ENCODE data around the gene MAL.

Gene MAL

DNA sequence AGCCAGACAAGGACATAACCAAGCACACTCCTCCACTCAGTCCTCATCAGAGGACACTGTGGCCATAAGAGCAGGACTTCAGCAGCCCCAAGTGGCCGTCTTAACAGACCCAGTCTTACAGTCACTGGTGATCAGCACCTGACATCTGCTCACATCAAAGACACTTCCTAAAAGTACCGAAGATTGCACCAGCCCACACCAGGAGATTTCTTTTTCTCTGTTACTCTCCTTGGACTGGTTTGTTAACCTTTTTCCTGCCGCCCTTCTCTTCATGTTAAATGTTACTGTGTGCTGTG lies 52.0 kb downstream of the MAL start:
- Histone ChIP-seq H3K27ac (replicated peaks) (no peak overlapping the region), H3K27me3 (ENCODE audit: insufficient read depth, poor library complexity, severe bottlenecking) (peaks cover 6% of the 10 kb centered on the region), H3K4me3 (replicated peaks; ENCODE audit: insufficient read depth, low read length) (no peak overlapping the region)
- DNase-seq (ENCODE audit: low read depth in 1 of 2, low spot score in 1 of 2), result peak in 1 of 2 experiments; percentile 16
- TF ChIP-seq, protein P1, sequence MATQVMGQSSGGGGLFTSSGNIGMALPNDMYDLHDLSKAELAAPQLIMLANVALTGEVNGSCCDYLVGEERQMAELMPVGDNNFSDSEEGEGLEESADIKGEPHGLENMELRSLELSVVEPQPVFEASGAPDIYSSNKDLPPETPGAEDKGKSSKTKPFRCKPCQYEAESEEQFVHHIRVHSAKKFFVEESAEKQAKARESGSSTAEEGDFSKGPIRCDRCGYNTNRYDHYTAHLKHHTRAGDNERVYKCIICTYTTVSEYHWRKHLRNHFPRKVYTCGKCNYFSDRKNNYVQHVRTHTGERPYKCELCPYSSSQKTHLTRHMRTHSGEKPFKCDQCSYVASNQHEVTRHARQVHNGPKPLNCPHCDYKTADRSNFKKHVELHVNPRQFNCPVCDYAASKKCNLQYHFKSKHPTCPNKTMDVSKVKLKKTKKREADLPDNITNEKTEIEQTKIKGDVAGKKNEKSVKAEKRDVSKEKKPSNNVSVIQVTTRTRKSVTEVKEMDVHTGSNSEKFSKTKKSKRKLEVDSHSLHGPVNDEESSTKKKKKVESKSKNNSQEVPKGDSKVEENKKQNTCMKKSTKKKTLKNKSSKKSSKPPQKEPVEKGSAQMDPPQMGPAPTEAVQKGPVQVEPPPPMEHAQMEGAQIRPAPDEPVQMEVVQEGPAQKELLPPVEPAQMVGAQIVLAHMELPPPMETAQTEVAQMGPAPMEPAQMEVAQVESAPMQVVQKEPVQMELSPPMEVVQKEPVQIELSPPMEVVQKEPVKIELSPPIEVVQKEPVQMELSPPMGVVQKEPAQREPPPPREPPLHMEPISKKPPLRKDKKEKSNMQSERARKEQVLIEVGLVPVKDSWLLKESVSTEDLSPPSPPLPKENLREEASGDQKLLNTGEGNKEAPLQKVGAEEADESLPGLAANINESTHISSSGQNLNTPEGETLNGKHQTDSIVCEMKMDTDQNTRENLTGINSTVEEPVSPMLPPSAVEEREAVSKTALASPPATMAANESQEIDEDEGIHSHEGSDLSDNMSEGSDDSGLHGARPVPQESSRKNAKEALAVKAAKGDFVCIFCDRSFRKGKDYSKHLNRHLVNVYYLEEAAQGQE (IDR thresholded peaks at IDR 0.05; ENCODE audit: insufficient replicate concordance, low read depth), result no peak
- TF ChIP-seq, protein P2, sequence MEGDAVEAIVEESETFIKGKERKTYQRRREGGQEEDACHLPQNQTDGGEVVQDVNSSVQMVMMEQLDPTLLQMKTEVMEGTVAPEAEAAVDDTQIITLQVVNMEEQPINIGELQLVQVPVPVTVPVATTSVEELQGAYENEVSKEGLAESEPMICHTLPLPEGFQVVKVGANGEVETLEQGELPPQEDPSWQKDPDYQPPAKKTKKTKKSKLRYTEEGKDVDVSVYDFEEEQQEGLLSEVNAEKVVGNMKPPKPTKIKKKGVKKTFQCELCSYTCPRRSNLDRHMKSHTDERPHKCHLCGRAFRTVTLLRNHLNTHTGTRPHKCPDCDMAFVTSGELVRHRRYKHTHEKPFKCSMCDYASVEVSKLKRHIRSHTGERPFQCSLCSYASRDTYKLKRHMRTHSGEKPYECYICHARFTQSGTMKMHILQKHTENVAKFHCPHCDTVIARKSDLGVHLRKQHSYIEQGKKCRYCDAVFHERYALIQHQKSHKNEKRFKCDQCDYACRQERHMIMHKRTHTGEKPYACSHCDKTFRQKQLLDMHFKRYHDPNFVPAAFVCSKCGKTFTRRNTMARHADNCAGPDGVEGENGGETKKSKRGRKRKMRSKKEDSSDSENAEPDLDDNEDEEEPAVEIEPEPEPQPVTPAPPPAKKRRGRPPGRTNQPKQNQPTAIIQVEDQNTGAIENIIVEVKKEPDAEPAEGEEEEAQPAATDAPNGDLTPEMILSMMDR (IDR thresholded peaks at IDR 0.05; ENCODE audit: insufficient read depth, low read length), result no peak
- TF ChIP-seq GABPA (IDR thresholded peaks at IDR 0.05; ENCODE audit: low read depth) (no peak), SPI1 (IDR thresholded peaks at IDR 0.05; ENCODE audit: borderline replicate concordance, low read depth) (no peak), POLR2AphosphoS5 (IDR thresholded peaks at IDR 0.05; ENCODE audit: low read depth) (no peak)

DNA sequence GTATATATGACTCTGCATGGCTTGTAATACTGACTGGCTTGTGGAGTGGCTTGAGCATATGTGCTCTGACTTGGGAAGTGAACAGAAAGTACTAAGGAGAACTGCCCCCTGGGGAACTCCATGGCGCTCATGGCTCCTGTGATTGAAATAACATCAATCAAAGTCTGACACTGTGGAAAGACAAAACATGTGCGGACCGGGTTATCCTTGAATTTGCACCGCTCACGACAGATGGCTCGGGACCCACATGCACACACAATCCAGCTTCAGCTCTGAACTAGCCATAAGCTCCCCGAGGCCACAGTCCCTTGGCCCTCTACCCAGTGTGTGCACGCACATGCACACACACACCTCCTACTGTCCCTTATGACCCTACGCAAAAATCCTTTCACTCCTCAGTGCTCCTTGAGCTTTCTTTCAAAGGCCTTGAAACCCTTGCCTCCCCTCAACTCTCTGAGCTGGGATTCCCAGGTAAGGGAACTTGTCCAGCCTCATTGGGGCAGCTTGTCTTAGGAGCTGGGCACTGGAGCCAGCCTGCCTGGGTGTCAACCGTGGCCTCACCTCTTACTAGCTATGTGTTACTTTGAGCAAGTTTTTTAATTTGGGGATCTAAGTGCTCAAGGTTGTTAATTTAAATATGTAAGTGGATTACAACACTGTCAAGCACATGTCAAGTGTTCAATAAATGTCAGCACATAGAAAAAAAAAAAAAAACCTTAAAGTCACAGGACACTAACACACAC lies 52.5 kb downstream of the MAL start:
- Histone ChIP-seq H3K27ac (replicated peaks) (no peak overlapping the region), H3K27me3 (ENCODE audit: insufficient read depth, poor library complexity, severe bottlenecking) (peaks cover 6% of the 10 kb centered on the region), H3K4me3 (replicated peaks; ENCODE audit: insufficient read depth, low read length) (no peak overlapping the region)
- TF ChIP-seq, protein P1 (IDR thresholded peaks at IDR 0.05; ENCODE audit: insufficient replicate concordance, low read depth), result no peak
- TF ChIP-seq GABPA (IDR thresholded peaks at IDR 0.05; ENCODE audit: low read depth), result no peak
- no peak for TF ChIP-seq POLR2AphosphoS5 (IDR thresholded peaks at IDR 0.05; ENCODE audit: low read depth)
- TF ChIP-seq, protein P2 (IDR thresholded peaks at IDR 0.05; ENCODE audit: insufficient read depth, low read length), result no peak
- no peak for TF ChIP-seq SPI1 (IDR thresholded peaks at IDR 0.05; ENCODE audit: borderline replicate concordance, low read depth)
- DNase-seq (ENCODE audit: low read depth in 1 of 2, low spot score in 1 of 2), result no peak

DNA sequence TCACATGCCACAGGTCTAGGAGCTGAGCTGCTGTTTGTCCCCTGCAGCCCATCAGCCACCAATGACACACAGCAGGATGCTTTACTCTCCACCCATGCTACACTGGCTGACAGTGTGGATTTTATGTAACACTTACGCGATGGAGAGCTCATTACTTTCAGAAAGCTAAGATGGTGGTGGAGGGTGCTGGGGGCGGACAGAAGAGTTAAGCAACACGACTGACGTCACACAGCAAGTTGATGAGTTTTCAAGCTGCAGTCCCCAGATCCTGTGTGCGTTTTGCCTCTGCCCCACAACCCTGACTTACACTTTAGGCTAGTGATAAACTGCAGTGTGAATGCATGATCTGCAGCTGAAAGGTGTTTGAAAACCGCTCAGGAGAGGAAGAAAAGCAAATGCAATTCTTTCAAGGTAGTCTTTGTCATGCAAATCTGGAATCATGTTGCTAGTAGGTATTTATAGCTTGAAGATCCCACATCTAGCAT lies 53.7 kb downstream of the MAL start:
- no peak overlapping the region for H3K27ac ChIP-seq (replicated peaks)
- TF ChIP-seq GABPA (IDR thresholded peaks at IDR 0.05; ENCODE audit: low read depth) (no peak), SPI1 (IDR thresholded peaks at IDR 0.05; ENCODE audit: borderline replicate concordance, low read depth) (no peak), POLR2AphosphoS5 (IDR thresholded peaks at IDR 0.05; ENCODE audit: low read depth) (no peak)
- TF ChIP-seq, protein P2 (IDR thresholded peaks at IDR 0.05; ENCODE audit: insufficient read depth, low read length), result no peak
- TF ChIP-seq, protein P1 (IDR thresholded peaks at IDR 0.05; ENCODE audit: insufficient replicate concordance, low read depth), result no peak
- H3K27me3 ChIP-seq (ENCODE audit: insufficient read depth, poor library complexity, severe bottlenecking), result peaks cover 6% of the 10 kb centered on the region
- DNase-seq (ENCODE audit: low read depth in 1 of 2, low spot score in 1 of 2), result no peak
- H3K4me3 ChIP-seq (replicated peaks; ENCODE audit: insufficient read depth, low read length), result no peak overlapping the region

Measured in HL-60 (cell line).